Stomach (tissue), 9 donors: ENCODE data around the gene PIN4. TPM values are rescaled to one million over a fixed set of nuclear protein-coding genes. Genes with fewer than 3 reads are reported as not detected.

Source experiments
- DNase-seq, 2 donors: peaks; one replicate each; pipeline versions ENCODE4 v3.0.0 to v3.0.0-alpha.2; 2013 to 2019
- H3K27ac ChIP-seq, 5 donors: fragments of 200-600 bp in 4 of 5; sonication (generic) in 4 of 5; one replicate each; pipeline ENCODE4 v1.5.1; 2013 to 2019; ENCODE audit warnings: mild to moderate bottlenecking in 1 of 5, moderate library complexity in 1 of 5
- H3K27me3 ChIP-seq, 3 donors: fragments of 200-600 bp; sonication (generic); one replicate each; pipeline ENCODE4 v1.5.1; 2017 to 2019; ENCODE audit warnings: mixed run types in 1 of 3
- H3K36me3 ChIP-seq, 4 donors: fragments of 200-600 bp; sonication (generic); 1 replicate in 3 of 4; 2 replicates in 1 of 4; pipeline ENCODE4 v1.5.1; 2016 to 2019
- H3K4me1 ChIP-seq, 4 donors: fragments of 200-600 bp; sonication (generic); one replicate each; pipeline ENCODE4 v1.5.1; 2016 to 2019
- H3K4me3 ChIP-seq, 4 donors: fragments of 200-600 bp; sonication (generic) in 3 of 4; one replicate each; pipeline ENCODE4 v1.5.1; 2016 to 2019; ENCODE audit warnings: mild to moderate bottlenecking in 1 of 4
- H3K9me3 ChIP-seq, 4 donors: fragments of 200-600 bp; sonication (generic); one replicate each; pipeline ENCODE4 v1.5.1; 2016 to 2019
- CTCF ChIP-seq, 7 experiments: fragments of 450-650 bp in 4 of 7; fragments of 200-600 bp in 3 of 7; sonication (generic) in 3 of 7; IDR thresholded peaks; one replicate each; pipeline ENCODE4 v1.5.1; 2016 to 2019; ENCODE audit warnings: antibody characterized with exemption in 7 of 7, control low read depth in 2 of 7, mild to moderate bottlenecking in 1 of 7
- EP300 ChIP-seq: sonication (generic); formaldehyde crosslinking; IDR thresholded peaks from one replicate; pipeline ENCODE4 v1.6.1; 2017; ENCODE audit warnings: antibody characterized with exemption
- POLR2A ChIP-seq, 4 donors: fragments of 450-650 bp; IDR thresholded peaks; one replicate each; pipeline ENCODE4 v1.6.1; 2016; ENCODE audit warnings: antibody characterized with exemption in 4 of 4, control low read depth in 2 of 4, mild to moderate bottlenecking in 1 of 4, moderate library complexity in 1 of 4
- POLR2AphosphoS5 ChIP-seq, 3 donors: sonication (generic); formaldehyde crosslinking; IDR thresholded peaks; one replicate each; pipeline ENCODE4 v1.6.1; 2016; ENCODE audit warnings: antibody characterized with exemption in 3 of 3
- WGBS, 5 donors: extraction: QIAGEN DNeasy Blood & Tissue Kit in 3 of 5; methylation state at CpG; one replicate each; pipeline versions ENCODE4 v1.1.5 to v1.1.7; 2013 to 2018; 5-methylcytosine and 5-hydroxymethylcytosine counted together
- intact Hi-C: fragments of 100-400 bp; cut with DNase I; formaldehyde crosslinking; loops from one replicate; pipeline ENCODE4 v1.15.1; 2023; ENCODE audit warnings: low total_unique reads
- polyA plus RNA-seq, 3 donors: library from polyadenylated mRNA; stranded (reverse); fragments of 200-250 nt; gene quantifications; one replicate each; pipeline ENCODE4 v1.2.3, GENCODE V29; 2013
- total RNA-seq, 5 donors: library from RNA; depleted of rRNA; stranded (reverse); fragments of >200 nt; gene quantifications; one replicate each; pipeline versions ENCODE4 v1.1.0 to v1.2.3, GENCODE V29; 2014 to 2016
- donor health status: healthy with polysubstance abuse.
- donor health status: Bipolar disorder and iron deficiency.
- donor health status: healthy.

PIN4 gene
- total and polyA plus RNA-seq, 8 donors = 0.45 to 37.8 (median 16.4) TPM; not detected in 2

GRCh38 chrX:72137846-72138495 lies 43.6 kb upstream of the PIN4 start:
- H3K4me3 ChIP-seq = no peak overlapping the region
- H3K4me1 ChIP-seq = no peaks in the 10 kb centered on the region
- no peak for TF ChIP-seq EP300
- intact Hi-C loops = loop anchor here (10.0 kb wide), 1 partner anchor 133 kb away; no protein-coding TSS in a partner anchor
- peaks cover 0 to 28% (median 22%) of the 10 kb centered on the region in 4 donors for H3K36me3 ChIP-seq
- H3K9me3 ChIP-seq = no peaks in the 10 kb centered on the region
- no peak overlapping the region for H3K27ac ChIP-seq
- DNase-seq = no peak
- 72 to 92% (median 89%) methylated on average over 8 to 9 of the region's 9 CpGs for WGBS, 5 donors
- peaks cover 0 to 19% (median 0%) of the 10 kb centered on the region in 3 donors for H3K27me3 ChIP-seq

- H3K9me3 ChIP-seq = no peaks in the 10 kb centered on the region
- intact Hi-C loops = loop anchor here (10.0 kb wide), 1 partner anchor 135 kb away; no protein-coding TSS in a partner anchor
- 90 to 100% (median 92%) methylated on average over 3 to 8 of the region's 8 CpGs for WGBS, 5 donors
- no peak for DNase-seq
- H3K27ac ChIP-seq = no peak overlapping the region
- H3K4me1 ChIP-seq = no peaks in the 10 kb centered on the region
- TF ChIP-seq EP300 = no peak
- TF ChIP-seq CTCF (IDR thresholded peaks at IDR 0.05) = no peak
- no peak for TF ChIP-seq POLR2A (IDR thresholded peaks at IDR 0.05)
- no peak for TF ChIP-seq POLR2AphosphoS5 (IDR thresholded peaks at IDR 0.05)
- H3K36me3 ChIP-seq = peaks cover 0 to 28% (median 22%) of the 10 kb centered on the region in 4 donors
- peaks cover 0 to 15% (median 0%) of the 10 kb centered on the region in 3 donors for H3K27me3 ChIP-seq
- no peak overlapping the region for H3K4me3 ChIP-seq
Measured at GRCh38 chrX:72139538-72139937, 42.0 kb upstream of the PIN4 start.

- intact Hi-C loops = no loop called here
- Histone ChIP-seq H3K9me3 (no peaks in the 10 kb centered on the region), H3K4me1 (no peaks in the 10 kb centered on the region), H3K4me3 (no peak overlapping the region), H3K27ac (no peak overlapping the region), H3K27me3 (peaks cover 0 to 9% (median 0%) of the 10 kb centered on the region in 3 donors), H3K36me3 (peaks cover 0 to 28% (median 22%) of the 10 kb centered on the region in 4 donors)
- no peak for TF ChIP-seq CTCF (IDR thresholded peaks at IDR 0.05)
- TF ChIP-seq EP300 = no peak
- TF ChIP-seq POLR2AphosphoS5 (IDR thresholded peaks at IDR 0.05) = no peak
- no peak for TF ChIP-seq POLR2A (IDR thresholded peaks at IDR 0.05)
- no peak for DNase-seq
- 60 to 82% (median 68%) methylated on average over 4 of the region's 4 CpGs for WGBS, 5 donors
Measured at GRCh38 chrX:72141372-72142004, 40.1 kb upstream of the PIN4 start.

GRCh38 chrX:72142094-72142793 lies 39.3 kb upstream of the PIN4 start:
- no peak overlapping the region for H3K4me3 ChIP-seq
- peak in 1 of 2 donors; percentile 82 for DNase-seq
- no peaks in the 10 kb centered on the region for H3K9me3 ChIP-seq
- no peak for TF ChIP-seq POLR2AphosphoS5 (IDR thresholded peaks at IDR 0.05)
- no peak for TF ChIP-seq POLR2A (IDR thresholded peaks at IDR 0.05)
- TF ChIP-seq CTCF (IDR thresholded peaks at IDR 0.05) = no peak
- TF ChIP-seq EP300 = no peak
- no peak overlapping the region for H3K27ac ChIP-seq
- no peaks in the 10 kb centered on the region for H3K4me1 ChIP-seq
- H3K27me3 ChIP-seq = peaks cover 0 to 9% (median 0%) of the 10 kb centered on the region in 3 donors
- intact Hi-C loops = no loop called here
- 47 to 65% (median 55%) methylated on average over 8 of the region's 8 CpGs for WGBS, 5 donors
- H3K36me3 ChIP-seq = peaks cover 0 to 28% (median 22%) of the 10 kb centered on the region in 4 donors
